Upper lobe of left lung (tissue), 6 donors: Measurements from ENCODE around the gene ATP5MC3. TPM values are rescaled to one million over a fixed set of nuclear protein-coding genes. Genes with fewer than 3 reads are reported as not detected.

ENCODE experiments used
- ATAC-seq, 2 donors: fragments of 200-7000 bp; cut with Tn5 transposase; one replicate each; pipeline ENCODE4 v1.9.1; 2022; ENCODE audit warnings: mild to moderate bottlenecking in 2 of 2, moderate library complexity in 2 of 2; ENCODE audit not compliant: low FRiP score in 2 of 2
- DNase-seq, 2 donors: peaks; one replicate each; pipeline ENCODE4 v3.0.0-alpha.2; 2019 to 2020
- H3K27ac ChIP-seq, 4 donors: fragments of 200-600 bp; sonication (generic); one replicate each; pipeline ENCODE4 v1.5.1; 2016 to 2019
- H3K27me3 ChIP-seq, 4 donors: fragments of 200-600 bp; sonication (generic); one replicate each; pipeline ENCODE4 v1.5.1; 2017 to 2019
- H3K36me3 ChIP-seq, 4 donors: fragments of 200-600 bp; sonication (generic); one replicate each; pipeline ENCODE4 v1.5.1; 2016 to 2019
- H3K4me1 ChIP-seq, 4 donors: fragments of 200-600 bp; sonication (generic); one replicate each; pipeline ENCODE4 v1.5.1; 2018 to 2019
- H3K4me3 ChIP-seq, 4 donors: fragments of 200-600 bp; sonication (generic); one replicate each; pipeline ENCODE4 v1.5.1; 2017 to 2019; ENCODE audit warnings: mild to moderate bottlenecking in 2 of 4, moderate library complexity in 1 of 4
- H3K9me3 ChIP-seq, 4 donors: fragments of 200-600 bp; sonication (generic); one replicate each; pipeline ENCODE4 v1.5.1; 2018 to 2019
- EP300 ChIP-seq, 4 donors: sonication (generic); formaldehyde crosslinking; IDR thresholded peaks; one replicate each; pipeline ENCODE4 v1.5.1; 2017; ENCODE audit warnings: antibody characterized with exemption in 4 of 4, control low read depth in 2 of 4
- POLR2A ChIP-seq, 4 donors: fragments of 450-650 bp; IDR thresholded peaks; one replicate each; pipeline ENCODE4 v1.5.1; 2016 to 2017; ENCODE audit warnings: antibody characterized with exemption in 4 of 4, mild to moderate bottlenecking in 2 of 4
- POLR2AphosphoS5 ChIP-seq, 2 donors: sonication (generic); formaldehyde crosslinking; IDR thresholded peaks; one replicate each; pipeline ENCODE4 v1.5.1; 2017; ENCODE audit warnings: antibody characterized with exemption in 2 of 2
- WGBS, 2 donors: methylation state at CpG; one replicate each; pipeline ENCODE4 v1.1.5; 2017 to 2018; 5-methylcytosine and 5-hydroxymethylcytosine counted together
- total RNA-seq, 6 donors: library from RNA; depleted of rRNA in 4 of 6; stranded (reverse); fragments of >200 nt in 4 of 6; gene quantifications; one replicate each; pipeline versions ENCODE4 v1.1.0 to v1.2.1, GENCODE V29; 2016 to 2021
- TF ChIP-seq, protein P1 (sequence below), 6 experiments: fragments of 450-650 bp in 4 of 6; fragments of 200-600 bp in 2 of 6; sonication (generic) in 2 of 6; IDR thresholded peaks; one replicate each; pipeline ENCODE4 v1.5.1; 2016 to 2019; ENCODE audit warnings: antibody characterized with exemption in 6 of 6
- donor health status: DM: no; HTN: no; CAD: no; lungs with moderate emphysema.
- donor health status: DM: no; HTN: yes; CAD: no; lungs with severe emphysema.

ATP5MC3 gene
- total RNA-seq, 6 donors from 2014 or later: 14.8 to 164 (median 107) TPM

DNA sequence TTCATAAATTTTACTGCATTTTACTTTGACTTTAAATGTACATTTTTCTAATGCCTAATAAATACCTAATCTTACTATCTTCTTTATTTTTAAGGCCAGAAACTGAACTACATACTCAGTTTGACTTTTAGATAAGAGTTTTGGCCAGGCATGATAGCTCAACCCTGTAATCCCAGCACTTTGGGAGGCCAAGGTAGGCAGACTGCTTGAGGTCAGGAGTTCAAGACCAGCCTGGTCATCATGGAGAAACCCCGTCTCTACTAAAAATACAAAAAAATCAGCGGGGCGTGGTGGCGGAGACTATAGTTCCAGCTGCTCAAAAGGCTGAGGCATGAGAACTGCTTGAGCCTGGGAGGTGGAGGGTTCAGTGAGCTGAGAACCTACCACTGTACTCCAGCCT, 22.6 kb downstream of the ATP5MC3 start:
- DNase-seq (no peak), ATAC-seq (no peak)
- no peak overlapping the region for H3K4me3 ChIP-seq
- no peak for TF ChIP-seq POLR2AphosphoS5 (IDR thresholded peaks at IDR 0.05)
- TF ChIP-seq EP300 (IDR thresholded peaks at IDR 0.05): no peak
- TF ChIP-seq, protein P1, sequence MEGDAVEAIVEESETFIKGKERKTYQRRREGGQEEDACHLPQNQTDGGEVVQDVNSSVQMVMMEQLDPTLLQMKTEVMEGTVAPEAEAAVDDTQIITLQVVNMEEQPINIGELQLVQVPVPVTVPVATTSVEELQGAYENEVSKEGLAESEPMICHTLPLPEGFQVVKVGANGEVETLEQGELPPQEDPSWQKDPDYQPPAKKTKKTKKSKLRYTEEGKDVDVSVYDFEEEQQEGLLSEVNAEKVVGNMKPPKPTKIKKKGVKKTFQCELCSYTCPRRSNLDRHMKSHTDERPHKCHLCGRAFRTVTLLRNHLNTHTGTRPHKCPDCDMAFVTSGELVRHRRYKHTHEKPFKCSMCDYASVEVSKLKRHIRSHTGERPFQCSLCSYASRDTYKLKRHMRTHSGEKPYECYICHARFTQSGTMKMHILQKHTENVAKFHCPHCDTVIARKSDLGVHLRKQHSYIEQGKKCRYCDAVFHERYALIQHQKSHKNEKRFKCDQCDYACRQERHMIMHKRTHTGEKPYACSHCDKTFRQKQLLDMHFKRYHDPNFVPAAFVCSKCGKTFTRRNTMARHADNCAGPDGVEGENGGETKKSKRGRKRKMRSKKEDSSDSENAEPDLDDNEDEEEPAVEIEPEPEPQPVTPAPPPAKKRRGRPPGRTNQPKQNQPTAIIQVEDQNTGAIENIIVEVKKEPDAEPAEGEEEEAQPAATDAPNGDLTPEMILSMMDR (IDR thresholded peaks at IDR 0.05): no peak
- TF ChIP-seq POLR2A (IDR thresholded peaks at IDR 0.05): no peak
- H3K4me1 ChIP-seq: peaks cover 0 to 6% (median 3%) of the 10 kb centered on the region in 4 donors
- no peaks in the 10 kb centered on the region for H3K27me3 ChIP-seq
- WGBS, 2 donors: 90% methylated on average over 4 of the region's 4 CpGs
- H3K9me3 ChIP-seq: no peaks in the 10 kb centered on the region
- H3K36me3 ChIP-seq: no peaks in the 10 kb centered on the region
- H3K27ac ChIP-seq: no peak overlapping the region

DNA sequence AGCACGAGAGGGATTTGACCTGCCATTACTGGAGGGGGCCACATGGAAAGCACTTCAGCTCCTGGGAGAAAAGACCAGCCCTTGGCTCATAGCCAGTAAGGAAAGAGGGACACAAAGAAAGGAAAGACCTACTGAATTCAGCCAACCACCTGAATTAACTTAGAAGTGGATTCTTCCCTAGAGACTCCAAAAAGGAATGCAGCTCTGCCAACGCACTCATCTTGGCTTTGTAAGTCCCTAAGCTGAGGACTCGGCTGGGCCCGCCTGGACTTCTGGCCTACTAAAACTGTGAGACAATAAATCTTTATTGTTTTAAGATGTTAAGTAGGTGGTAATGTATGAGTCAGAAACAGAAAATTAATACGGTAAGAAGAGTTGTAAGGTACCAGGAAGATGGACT, 25.0 kb downstream of the ATP5MC3 start:
- WGBS, 2 donors: 82 to 83% methylated on average over 5 of the region's 5 CpGs
- DNase-seq: no peak
- no peak for ATAC-seq
- no peak overlapping the region for H3K4me3 ChIP-seq
- no peak for TF ChIP-seq EP300 (IDR thresholded peaks at IDR 0.05)
- no peak for TF ChIP-seq POLR2A (IDR thresholded peaks at IDR 0.05)
- no peak for TF ChIP-seq POLR2AphosphoS5 (IDR thresholded peaks at IDR 0.05)
- TF ChIP-seq, protein P1 (IDR thresholded peaks at IDR 0.05): no peak
- H3K27me3 ChIP-seq: no peaks in the 10 kb centered on the region
- H3K9me3 ChIP-seq: no peaks in the 10 kb centered on the region
- H3K27ac ChIP-seq: no peak overlapping the region
- peaks cover 4 to 26% (median 8%) of the 10 kb centered on the region in 4 donors for H3K4me1 ChIP-seq
- H3K36me3 ChIP-seq: no peaks in the 10 kb centered on the region

DNA sequence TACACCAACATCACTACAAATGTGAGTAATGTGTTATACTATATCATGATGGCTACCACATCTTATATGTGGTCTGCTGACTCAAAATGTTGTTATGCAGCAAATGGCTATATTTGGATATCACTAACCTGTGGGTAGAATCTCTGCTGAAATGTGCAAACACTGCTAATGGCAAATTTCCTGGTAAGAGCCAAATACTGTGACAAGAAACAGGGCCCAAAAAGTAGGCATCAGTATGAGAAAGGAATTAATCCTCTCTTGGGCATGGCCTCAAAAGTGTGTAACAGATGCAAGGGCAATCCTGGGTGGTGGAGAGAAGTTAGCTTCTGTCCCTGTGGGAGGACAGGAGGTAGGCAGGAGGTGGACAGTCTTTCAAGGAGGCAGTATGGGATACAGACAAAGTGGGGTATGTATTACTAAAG, 26.8 kb downstream of the ATP5MC3 start:
- peaks cover 0 to 31% (median 10%) of the 10 kb centered on the region in 4 donors for H3K4me1 ChIP-seq
- TF ChIP-seq POLR2AphosphoS5 (IDR thresholded peaks at IDR 0.05) (no peak), POLR2A (IDR thresholded peaks at IDR 0.05) (no peak), EP300 (IDR thresholded peaks at IDR 0.05) (no peak)
- TF ChIP-seq, protein P1 (IDR thresholded peaks at IDR 0.05): no peak
- peaks cover 0 to 8% (median 0%) of the 10 kb centered on the region in 4 donors for H3K36me3 ChIP-seq
- H3K4me3 ChIP-seq: no peak overlapping the region
- H3K27me3 ChIP-seq: no peaks in the 10 kb centered on the region
- H3K27ac ChIP-seq: no peak overlapping the region
- no peaks in the 10 kb centered on the region for H3K9me3 ChIP-seq
- DNase-seq (no peak), ATAC-seq (no peak)

DNA sequence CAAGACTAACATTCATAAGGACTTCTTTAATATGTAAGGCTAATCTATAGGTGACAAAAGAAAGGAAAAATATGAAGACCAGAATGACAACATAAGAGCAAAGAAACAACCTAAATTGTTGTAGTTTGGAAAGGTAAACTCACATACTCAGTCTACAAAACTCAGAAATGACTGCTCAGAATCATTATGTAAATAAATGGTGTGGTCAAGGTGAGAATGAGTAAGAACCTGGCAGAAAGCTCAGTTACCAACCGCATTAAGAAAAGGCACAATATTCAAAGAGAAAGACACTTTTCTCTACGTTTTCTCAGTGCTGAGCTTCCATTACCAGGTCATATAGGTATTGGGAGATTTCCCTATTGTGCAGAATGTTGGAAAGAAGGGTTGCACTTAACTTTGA, 29.3 kb downstream of the ATP5MC3 start:
- Histone ChIP-seq H3K4me3 (no peak overlapping the region), H3K9me3 (no peaks in the 10 kb centered on the region), H3K4me1 (peaks cover 0 to 31% (median 10%) of the 10 kb centered on the region in 4 donors), H3K27me3 (no peaks in the 10 kb centered on the region), H3K36me3 (peaks cover 0 to 13% (median 0%) of the 10 kb centered on the region in 4 donors), H3K27ac (no peak overlapping the region)
- 74 to 81% methylated on average over 2 of the region's 2 CpGs for WGBS, 2 donors
- no peak for DNase-seq
- ATAC-seq: no peak
- TF ChIP-seq EP300 (IDR thresholded peaks at IDR 0.05): no peak
- TF ChIP-seq, protein P1 (IDR thresholded peaks at IDR 0.05): no peak

DNA sequence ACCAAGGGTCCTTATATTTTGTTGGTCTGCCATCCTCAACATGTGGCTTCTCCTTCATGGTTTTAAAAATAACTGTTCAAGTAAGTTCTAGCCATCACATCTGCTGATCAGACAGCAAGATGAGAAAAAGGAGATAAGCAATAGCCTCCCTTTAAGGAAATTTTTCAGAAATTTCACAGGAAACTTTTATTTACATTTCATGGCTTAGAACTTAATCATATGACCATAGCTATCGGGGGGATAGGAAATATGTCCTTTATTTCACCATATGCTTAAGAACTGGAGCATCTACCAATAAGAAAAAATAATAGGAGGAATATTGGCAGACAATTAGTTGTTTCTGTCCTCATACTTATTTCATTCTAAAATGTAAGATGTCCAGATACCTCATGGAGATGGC, 29.7 kb downstream of the ATP5MC3 start:
- Histone ChIP-seq H3K27me3 (no peaks in the 10 kb centered on the region), H3K4me1 (peaks cover 0 to 31% (median 10%) of the 10 kb centered on the region in 4 donors), H3K4me3 (no peak overlapping the region), H3K27ac (no peak overlapping the region), H3K36me3 (peaks cover 0 to 13% (median 0%) of the 10 kb centered on the region in 4 donors), H3K9me3 (no peaks in the 10 kb centered on the region)
- no peak for ATAC-seq
- no peak for DNase-seq
- 52 to 69% methylated on average over 1 of the region's 1 CpG for WGBS, 2 donors
- TF ChIP-seq, protein P1 (IDR thresholded peaks at IDR 0.05): no peak
- TF ChIP-seq POLR2AphosphoS5 (IDR thresholded peaks at IDR 0.05) (no peak), EP300 (IDR thresholded peaks at IDR 0.05) (no peak), POLR2A (IDR thresholded peaks at IDR 0.05) (no peak)
